Ovary (tissue), 9 donors: Measurements from ENCODE around the gene TTC28. TPM values are rescaled to one million over a fixed set of nuclear protein-coding genes. Genes with fewer than 3 reads are reported as not detected.
"Not testable (repeated sequence)": the region's sequence is repeated elsewhere in the genome, so short reads cannot be mapped to it uniquely, and the experiment has no call there.

ENCODE experiments used
- DNase-seq, 5 donors: peaks; one replicate each; pipeline ENCODE4 v3.0.0-alpha.2; 2019 to 2020
- H3K27ac ChIP-seq, 2 donors: fragments of 200-600 bp; one replicate each; pipeline versions ENCODE4 v1.5.1 to v1.8.0; 2019 to 2022
- H3K27me3 ChIP-seq: fragments of 200-600 bp; one replicate; pipeline ENCODE4 v1.8.0; 2022
- H3K36me3 ChIP-seq: fragments of 200-600 bp; sonication (generic); one replicate; pipeline ENCODE4 v1.5.1; 2019
- H3K4me1 ChIP-seq: one replicate; pipeline ENCODE4 v1.8.1; 2013; ENCODE audit warnings: mild to moderate bottlenecking, moderate library complexity; ENCODE audit not compliant: insufficient read depth
- H3K4me3 ChIP-seq: fragments of 200-600 bp; sonication (generic); one replicate; pipeline ENCODE4 v1.5.1; 2017
- H3K9me3 ChIP-seq, 2 donors: fragments of 200-600 bp in 1 of 2; sonication (generic) in 1 of 2; one replicate each; pipeline versions ENCODE4 v1.5.1 to v1.8.1; 2013 to 2019; ENCODE audit warnings: mild to moderate bottlenecking in 1 of 2, moderate library complexity in 1 of 2
- EP300 ChIP-seq: sonication (generic); formaldehyde crosslinking; IDR thresholded peaks from one replicate; pipeline ENCODE4 v1.6.1; 2017; ENCODE audit warnings: antibody characterized with exemption
- POLR2A ChIP-seq: fragments of 450-650 bp; IDR thresholded peaks from one replicate; pipeline ENCODE4 v1.6.1; 2017; ENCODE audit warnings: antibody characterized with exemption, mild to moderate bottlenecking, moderate library complexity
- WGBS, 3 donors: extraction: QIAGEN DNeasy Blood & Tissue Kit in 1 of 3; methylation state at CpG; one replicate each; pipeline versions ENCODE4 v1.1.5 to v1.1.7; 2013 to 2017; 5-methylcytosine and 5-hydroxymethylcytosine counted together
- intact Hi-C, 4 donors: fragments of 100-400 bp; cut with DNase I; formaldehyde crosslinking; loops; one replicate each; pipeline versions ENCODE4 v1.11.0 to v1.15.1; 2022 to 2023
- polyA plus RNA-seq, 2 donors: library from polyadenylated mRNA; stranded (reverse); fragments of 200-250 nt in 1 of 2; fragments of 350-450 nt in 1 of 2; fragmentation: Illumina TruSeq in 1 of 2; extraction: RNeasy Lipid Tissue Mini Kit (QIAGEN cat#74804) in 1 of 2; gene quantifications; one replicate each; pipeline ENCODE4 v1.2.3, GENCODE V29; 2013 to 2014
- total RNA-seq, 7 donors: library from RNA; depleted of rRNA in 2 of 7; stranded (reverse); fragments of >200 nt in 2 of 7; fragmentation: NEBNext Ultra II Directional in 3 of 7; extraction: Animal tissue kit (Norgen Biotek cat#: 25700) in 3 of 7; gene quantifications; one replicate each; pipeline versions ENCODE4 v1.1.0 to v1.2.4, GENCODE V29; 2016 to 2023
- TF ChIP-seq, protein P1 (sequence below), 3 donors: fragments of 450-650 bp in 2 of 3; fragments of 200-600 bp in 1 of 3; IDR thresholded peaks; one replicate each; pipeline versions ENCODE4 v1.5.1 to v1.8.0; 2016 to 2022; ENCODE audit warnings: antibody characterized with exemption in 3 of 3, mild to moderate bottlenecking in 1 of 3
- donor health status: DM: no; HTN: no; CAD: no; lungs with moderate emphysema.
- donor health status: DM: no; HTN: no; CAD: no.
- donor health status: Bipolar disorder and iron deficiency.
- donor health status: DM: yes; HTN: yes; CAD: no.
- donor health status: DM: no; HTN: no; CAD: no.
- donor health status: DM: yes; HTN: yes; CAD: no.

The TTC28 gene
- total and polyA plus RNA-seq, 9 donors = 16.7 to 127 (median 72.9) TPM

DNA sequence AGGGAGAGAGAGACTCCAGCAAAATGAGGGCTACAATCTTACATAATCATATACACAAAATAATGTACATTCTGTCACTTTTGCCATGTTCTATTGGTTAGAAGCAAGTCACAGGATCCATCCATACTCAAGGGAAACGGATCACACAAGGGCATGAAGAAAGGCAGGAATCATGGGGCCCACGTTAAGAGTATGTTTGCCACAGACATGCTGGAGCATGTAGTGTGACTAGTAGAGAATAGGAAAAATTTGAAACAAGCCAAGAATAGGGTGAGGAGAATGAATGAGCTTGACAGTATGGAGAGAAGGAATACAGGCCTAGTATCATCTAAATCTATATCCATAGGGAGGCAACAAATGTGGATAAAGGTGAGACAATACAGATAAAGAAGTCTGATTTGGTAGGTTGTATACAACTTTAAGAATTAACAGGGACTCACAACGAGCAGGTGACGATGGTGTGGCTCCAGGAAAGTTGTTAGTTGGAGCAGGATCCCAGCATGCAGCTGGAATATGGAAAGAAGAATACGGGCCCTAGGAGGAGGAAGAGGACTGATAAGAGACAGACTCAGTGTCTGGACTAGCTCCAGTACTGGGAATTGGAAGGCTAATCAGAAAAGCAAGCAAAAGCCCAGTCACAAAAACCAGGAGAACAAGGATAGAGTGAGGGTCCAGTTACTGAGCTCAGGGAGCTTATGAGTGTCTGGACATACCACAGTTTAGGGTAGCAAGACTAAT, 458.8 kb downstream of the TTC28 start:
- no peak for DNase-seq
- no peaks in the 10 kb centered on the region for H3K9me3 ChIP-seq
- no peaks in the 10 kb centered on the region for H3K36me3 ChIP-seq
- H3K4me1 ChIP-seq = peaks cover 3% of the 10 kb centered on the region
- no peak overlapping the region for H3K27ac ChIP-seq
- TF ChIP-seq, protein P1, sequence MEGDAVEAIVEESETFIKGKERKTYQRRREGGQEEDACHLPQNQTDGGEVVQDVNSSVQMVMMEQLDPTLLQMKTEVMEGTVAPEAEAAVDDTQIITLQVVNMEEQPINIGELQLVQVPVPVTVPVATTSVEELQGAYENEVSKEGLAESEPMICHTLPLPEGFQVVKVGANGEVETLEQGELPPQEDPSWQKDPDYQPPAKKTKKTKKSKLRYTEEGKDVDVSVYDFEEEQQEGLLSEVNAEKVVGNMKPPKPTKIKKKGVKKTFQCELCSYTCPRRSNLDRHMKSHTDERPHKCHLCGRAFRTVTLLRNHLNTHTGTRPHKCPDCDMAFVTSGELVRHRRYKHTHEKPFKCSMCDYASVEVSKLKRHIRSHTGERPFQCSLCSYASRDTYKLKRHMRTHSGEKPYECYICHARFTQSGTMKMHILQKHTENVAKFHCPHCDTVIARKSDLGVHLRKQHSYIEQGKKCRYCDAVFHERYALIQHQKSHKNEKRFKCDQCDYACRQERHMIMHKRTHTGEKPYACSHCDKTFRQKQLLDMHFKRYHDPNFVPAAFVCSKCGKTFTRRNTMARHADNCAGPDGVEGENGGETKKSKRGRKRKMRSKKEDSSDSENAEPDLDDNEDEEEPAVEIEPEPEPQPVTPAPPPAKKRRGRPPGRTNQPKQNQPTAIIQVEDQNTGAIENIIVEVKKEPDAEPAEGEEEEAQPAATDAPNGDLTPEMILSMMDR (IDR thresholded peaks at IDR 0.05) = no peak
- no peak for TF ChIP-seq POLR2A
- no peak for TF ChIP-seq EP300
- 53 to 58% (median 57%) methylated on average over 5 of the region's 5 CpGs for WGBS, 3 donors
- intact Hi-C loops = no loop called here
- H3K27me3 ChIP-seq = no peaks in the 10 kb centered on the region
- H3K4me3 ChIP-seq = no peak overlapping the region

DNA sequence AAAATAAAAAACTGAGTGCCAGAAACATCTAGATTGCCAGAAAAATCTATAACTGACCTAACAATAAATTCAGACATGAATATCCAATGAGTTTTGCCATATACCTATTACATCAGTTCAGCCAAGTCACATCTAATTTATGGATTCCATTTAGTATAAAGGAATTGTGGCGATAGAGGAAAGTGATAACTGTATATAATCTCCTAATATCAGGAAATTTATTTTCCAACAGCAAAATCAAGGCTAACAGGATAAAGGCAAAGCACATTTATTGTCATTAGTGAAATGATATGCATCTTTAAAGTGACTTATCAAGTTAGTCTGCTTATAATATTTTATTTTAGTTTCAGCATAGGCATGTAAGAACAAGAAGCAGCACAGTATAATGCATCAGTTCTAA, 462.4 kb downstream of the TTC28 start:
- no peak for TF ChIP-seq POLR2A
- no peak for TF ChIP-seq EP300
- TF ChIP-seq, protein P1 (IDR thresholded peaks at IDR 0.05) = no peak

DNA sequence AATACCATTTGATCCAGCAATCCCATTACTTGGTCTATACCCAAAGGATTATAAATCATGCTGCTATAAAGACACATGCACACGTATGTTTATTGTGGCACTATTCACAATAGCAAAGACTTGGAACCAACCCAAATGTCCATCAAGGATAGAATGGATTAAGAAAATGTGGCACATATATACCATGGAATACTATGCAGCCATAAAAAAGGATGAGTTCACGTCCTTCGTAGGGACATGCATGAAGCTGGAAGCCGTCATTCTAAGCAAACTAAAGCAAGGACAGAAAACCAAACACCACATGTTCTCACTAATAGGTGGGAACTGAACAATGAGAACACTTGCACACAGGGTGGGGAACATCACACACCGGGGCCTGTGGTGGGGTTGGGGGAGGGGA, 464.9 kb downstream of the TTC28 start:
- H3K9me3 ChIP-seq, H3K4me3 ChIP-seq: not testable (repeated sequence)

More for the DNA sequence above, 462.4 kb downstream of the TTC28 start:
- no peaks in the 10 kb centered on the region for H3K36me3 ChIP-seq
- DNase-seq = no peak
- intact Hi-C loops = no loop called here
- H3K27me3 ChIP-seq = no peaks in the 10 kb centered on the region
- H3K9me3 ChIP-seq = no peaks in the 10 kb centered on the region
- 97 to 98% (median 98%) methylated on average over 1 of the region's 1 CpG for WGBS, 3 donors
- H3K4me1 ChIP-seq = peaks cover 3% of the 10 kb centered on the region
- no peak overlapping the region for H3K4me3 ChIP-seq
- no peak overlapping the region for H3K27ac ChIP-seq

DNA sequence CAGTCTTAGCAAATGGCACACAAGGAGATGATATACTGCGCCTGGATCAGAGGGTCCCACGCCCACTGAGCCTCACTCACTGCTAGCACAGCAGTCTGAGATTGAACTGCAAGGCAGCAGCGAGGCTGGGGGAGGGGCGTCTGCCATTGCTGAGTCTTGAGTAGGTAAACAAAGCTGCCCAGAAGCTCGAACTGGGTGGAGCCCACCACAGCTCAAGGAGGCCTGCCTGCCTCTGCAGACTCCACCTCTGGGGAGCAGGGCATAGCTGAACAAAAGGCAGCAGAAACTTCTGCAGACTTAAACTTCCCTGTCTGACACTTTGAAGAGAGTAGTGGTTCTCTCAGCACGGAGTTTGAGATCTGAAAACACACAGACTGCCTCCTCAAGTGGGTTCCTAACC, 470.2 kb downstream of the TTC28 start:
- 74 to 83% (median 79%) methylated on average over 6 of the region's 6 CpGs for WGBS, 3 donors
- H3K27ac ChIP-seq, H3K36me3 ChIP-seq, H3K9me3 ChIP-seq, intact Hi-C loops, H3K27me3 ChIP-seq, DNase-seq, H3K4me3 ChIP-seq, H3K4me1 ChIP-seq: not testable (repeated sequence)

More for the DNA sequence above, 464.9 kb downstream of the TTC28 start:
- H3K27ac ChIP-seq, DNase-seq, H3K4me1 ChIP-seq, H3K27me3 ChIP-seq, H3K36me3 ChIP-seq, intact Hi-C loops: not testable (repeated sequence)
- WGBS, 3 donors = 95 to 98% (median 95%) methylated on average over 5 of the region's 5 CpGs

DNA sequence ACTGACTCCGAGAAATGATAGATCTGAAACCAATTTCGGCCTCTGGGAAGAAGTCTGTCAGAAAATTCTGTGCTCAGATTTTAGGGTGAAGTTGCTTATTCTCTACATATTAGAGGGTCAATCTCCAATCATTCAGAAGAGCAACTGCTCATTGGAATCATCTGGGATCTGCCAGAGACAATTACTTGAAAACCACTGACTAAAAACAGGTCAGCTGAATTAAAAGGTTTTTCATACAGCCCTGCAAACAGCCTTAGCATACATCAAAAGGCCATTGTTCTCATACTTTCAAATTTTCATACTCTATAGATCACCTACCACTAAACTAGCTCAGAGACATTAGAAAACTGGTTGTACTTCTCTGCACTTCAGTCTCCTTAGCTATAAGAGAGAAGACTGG, 470.9 kb downstream of the TTC28 start:
- WGBS, 3 donors = 97 to 100% (median 98%) methylated on average over 2 of the region's 2 CpGs

More for the DNA sequence above, 470.9 kb downstream of the TTC28 start:
- Histone ChIP-seq H3K4me3 (no peak overlapping the region), H3K27ac (no peak overlapping the region), H3K27me3 (no peaks in the 10 kb centered on the region), H3K4me1 (peaks cover 2% of the 10 kb centered on the region), H3K9me3 (no peaks in the 10 kb centered on the region), H3K36me3 (no peaks in the 10 kb centered on the region)
- intact Hi-C loops = no loop called here
- no peak for DNase-seq
- TF ChIP-seq, protein P1 (IDR thresholded peaks at IDR 0.05) = no peak
- no peak for TF ChIP-seq POLR2A
- no peak for TF ChIP-seq EP300
